Colonic mucosa (tissue), 4 donors: ENCODE results near the gene RPSA. TPM values are rescaled to one million over a fixed set of nuclear protein-coding genes. Genes with fewer than 3 reads are reported as not detected.
"Not testable (repeated sequence)": the region's sequence is repeated elsewhere in the genome, so short reads cannot be mapped to it uniquely, and the experiment has no call there.

Experiments
- DNase-seq: peaks from one replicate; pipeline ENCODE4 v3.0.0-alpha.2; 2020
- H3K27ac ChIP-seq: fragments of 200-600 bp; one replicate; pipeline ENCODE4 v1.8.0; 2021
- H3K27me3 ChIP-seq: fragments of 200-600 bp; one replicate; pipeline ENCODE4 v1.8.0; 2021
- H3K36me3 ChIP-seq: fragments of 200-600 bp; one replicate; pipeline ENCODE4 v1.8.0; 2021
- H3K4me1 ChIP-seq: fragments of 200-600 bp; one replicate; pipeline ENCODE4 v1.8.0; 2021; ENCODE audit warnings: mild to moderate bottlenecking
- H3K4me3 ChIP-seq: fragments of 200-600 bp; one replicate; pipeline ENCODE4 v1.8.0; 2021
- H3K9ac ChIP-seq, 2 donors: one replicate each; pipeline ENCODE4 v1.7.0; 2013; ENCODE audit warnings: control low read depth in 2 of 2, low read depth in 2 of 2, low read length in 2 of 2
- H3K9me3 ChIP-seq: fragments of 200-600 bp; one replicate; pipeline ENCODE4 v1.8.0; 2021
- CTCF ChIP-seq: fragments of 200-600 bp; IDR thresholded peaks from one replicate; pipeline ENCODE4 v1.8.0; 2022; ENCODE audit warnings: antibody characterized with exemption, mild to moderate bottlenecking
- intact Hi-C: fragments of 100-400 bp; cut with DNase I; formaldehyde crosslinking; loops from one replicate; pipeline ENCODE4 v1.14.1; 2022
- total RNA-seq, 2 donors: library from RNA; stranded (reverse); fragmentation: NEBNext Ultra II Directional in 1 of 2; extraction: Animal tissue kit (Norgen Biotek cat#: 25700) in 1 of 2; gene quantifications; one replicate each; pipeline ENCODE4 v1.2.1, GENCODE V29; 2021
- donor health status: healthy.
- donor health status: DM: no; HTN: no; CAD: no.
- donor health status: DM: no; HTN: no; CAD: no.

RPSA gene
- total RNA-seq, 2 donors from 2014 or later = 896 to 1,381 TPM

- no peaks in the 10 kb centered on the region for H3K9me3 ChIP-seq
- H3K9ac ChIP-seq = no peak overlapping the region
- H3K27me3 ChIP-seq = no peaks in the 10 kb centered on the region
- H3K4me3 ChIP-seq = no peak overlapping the region
- no peak for DNase-seq
- no peak overlapping the region for H3K27ac ChIP-seq
- TF ChIP-seq CTCF = no peak
- intact Hi-C loops = no loop called here
- no peaks in the 10 kb centered on the region for H3K4me1 ChIP-seq
- no peaks in the 10 kb centered on the region for H3K36me3 ChIP-seq
Observed at GRCh38 chr3:39454591-39455217, 48.2 kb downstream of the RPSA start.

- H3K4me1 ChIP-seq = no peaks in the 10 kb centered on the region
- H3K27me3 ChIP-seq = no peaks in the 10 kb centered on the region
- intact Hi-C loops = no loop called here
- DNase-seq = no peak
- TF ChIP-seq CTCF = no peak
- no peak overlapping the region for H3K27ac ChIP-seq
- no peak overlapping the region for H3K9ac ChIP-seq
- H3K9me3 ChIP-seq = no peaks in the 10 kb centered on the region
- no peak overlapping the region for H3K4me3 ChIP-seq
- no peaks in the 10 kb centered on the region for H3K36me3 ChIP-seq
Observed at GRCh38 chr3:39456159-39456558, 49.6 kb downstream of the RPSA start.

GRCh38 chr3:39457361-39457760, 50.8 kb downstream of the RPSA start:
- no peak overlapping the region for H3K27ac ChIP-seq
- no peak overlapping the region for H3K4me3 ChIP-seq
- DNase-seq = no peak
- no peaks in the 10 kb centered on the region for H3K36me3 ChIP-seq
- H3K27me3 ChIP-seq = no peaks in the 10 kb centered on the region
- no peaks in the 10 kb centered on the region for H3K9me3 ChIP-seq
- TF ChIP-seq CTCF = no peak
- no peaks in the 10 kb centered on the region for H3K4me1 ChIP-seq
- intact Hi-C loops = no loop called here
- H3K9ac ChIP-seq = no peak overlapping the region

- H3K27me3 ChIP-seq, H3K9me3 ChIP-seq, intact Hi-C loops, H3K9ac ChIP-seq, H3K4me1 ChIP-seq, H3K27ac ChIP-seq, H3K4me3 ChIP-seq, H3K36me3 ChIP-seq, DNase-seq: not testable (repeated sequence)
Observed at GRCh38 chr3:39458579-39458978, 52.1 kb downstream of the RPSA start.

GRCh38 chr3:39460677-39461076, 54.2 kb downstream of the RPSA start:
- H3K9me3 ChIP-seq = no peaks in the 10 kb centered on the region
- no peak for DNase-seq
- no peak for TF ChIP-seq CTCF
- no peak overlapping the region for H3K9ac ChIP-seq
- intact Hi-C loops = no loop called here
- H3K27me3 ChIP-seq = no peaks in the 10 kb centered on the region
- H3K4me1 ChIP-seq = no peaks in the 10 kb centered on the region
- H3K4me3 ChIP-seq = no peak overlapping the region
- H3K27ac ChIP-seq = no peak overlapping the region
- no peaks in the 10 kb centered on the region for H3K36me3 ChIP-seq

Other genes with a start within 250 kb of the RPSA start
- gene XIRP1, start 214.1 kb upstream of the RPSA start, total RNA-seq = not detected
- under 1 TPM; 0.57 to 0.66 TPM for gene CX3CR1, start 126.7 kb upstream of the RPSA start, total RNA-seq
- gene CCR8, start 77.0 kb upstream of the RPSA start, total RNA-seq = under 1 TPM; 0.29 to 0.47 TPM
- gene SLC25A38, start 23.4 kb upstream of the RPSA start, total RNA-seq = 10 to 100 TPM; 41.7 to 45.5 TPM
- gene MOBP, start 61.0 kb downstream of the RPSA start, total RNA-seq = under 1 TPM; 0.56 to 0.72 TPM